ENCODE measurements around the gene QTRT2.

The QTRT2 gene

DNA sequence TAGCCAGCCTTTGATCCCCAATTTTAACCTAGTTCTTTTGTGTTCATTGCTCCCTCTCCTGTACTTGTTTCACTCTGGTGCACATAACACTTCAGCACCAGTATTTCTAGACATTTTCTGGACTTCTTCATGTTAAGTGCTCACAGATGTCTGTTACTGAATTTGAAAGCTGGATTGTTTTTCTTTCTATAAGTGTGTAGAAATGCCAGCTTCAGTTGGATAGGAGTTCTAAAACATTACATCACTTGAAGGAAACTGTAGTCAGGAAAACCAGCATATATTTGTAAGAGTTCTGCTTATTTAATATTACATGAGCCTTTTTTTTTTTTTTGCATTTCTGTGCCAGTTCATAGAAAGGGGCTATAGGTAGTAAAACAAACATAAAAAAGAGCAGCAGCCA, 21.6 kb downstream of the QTRT2 start:
- no peak for DNase-seq (ENCODE audit: low read depth in 3 of 3)

DNA sequence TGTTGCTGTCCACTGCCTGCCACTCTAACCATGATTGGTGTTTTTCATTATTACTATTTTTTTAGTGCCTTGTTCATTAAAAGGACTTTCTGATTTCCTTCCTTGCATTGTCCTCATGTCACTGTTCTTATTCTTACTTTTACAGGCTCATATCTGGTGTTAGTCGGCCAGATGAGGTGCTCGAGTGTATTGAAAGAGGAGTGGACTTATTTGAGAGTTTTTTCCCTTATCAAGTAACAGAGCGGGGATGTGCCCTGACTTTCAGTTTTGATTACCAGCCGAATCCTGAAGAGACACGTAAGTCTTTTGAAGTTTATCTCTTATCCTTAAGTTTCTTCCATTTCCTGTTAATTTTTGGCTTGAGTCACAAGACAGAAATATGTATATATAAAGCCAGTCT, 23.2 kb downstream of the QTRT2 start:
- DNase-seq (ENCODE audit: low read depth in 3 of 3) = no peak

- no peak for DNase-seq (ENCODE audit: low read depth in 3 of 3)
Observed at GRCh38 chr3:114080201-114080600, 23.7 kb downstream of the QTRT2 start.

DNA sequence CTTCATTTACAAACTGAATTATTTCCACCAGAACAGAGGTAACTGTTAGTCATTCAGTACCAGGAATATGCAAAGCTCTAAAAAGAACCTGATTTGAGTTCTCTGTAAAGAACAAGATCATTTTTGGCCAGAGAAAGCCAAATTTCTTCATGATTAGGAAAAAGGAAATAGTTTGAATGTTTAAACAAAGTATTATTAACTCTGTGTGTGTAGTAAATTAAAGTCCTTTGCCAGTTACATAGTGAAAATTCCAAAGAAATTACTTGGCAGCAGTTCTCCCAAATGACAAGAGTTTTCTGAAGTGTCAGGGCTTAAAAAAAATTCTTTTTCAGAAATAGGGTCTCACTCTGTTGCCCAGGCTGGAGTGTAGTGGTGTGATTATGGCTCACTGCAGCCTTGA, 24.5 kb downstream of the QTRT2 start:
- no peak for DNase-seq (ENCODE audit: low read depth in 3 of 3)

DNA sequence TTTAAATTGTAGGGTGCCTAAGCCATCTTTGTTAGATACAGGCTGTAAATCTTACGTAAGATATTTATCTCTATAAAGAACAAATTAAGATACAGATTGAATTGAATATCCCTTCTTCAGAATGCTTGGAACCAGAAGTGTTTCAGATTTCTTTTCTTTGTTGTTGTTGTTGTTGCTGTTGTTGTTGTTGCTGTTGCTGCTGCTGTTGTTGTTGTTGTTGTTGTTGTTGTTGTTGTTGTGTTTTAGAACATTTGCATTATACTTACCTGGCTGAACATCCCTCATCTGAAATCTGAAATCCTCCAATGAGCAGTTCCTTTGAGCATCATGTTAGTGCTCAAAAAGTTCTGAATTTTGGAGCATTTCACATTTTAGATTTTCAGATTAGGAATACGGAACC, 26.6 kb downstream of the QTRT2 start:
- no peak for DNase-seq (ENCODE audit: low read depth in 3 of 3)

DNA sequence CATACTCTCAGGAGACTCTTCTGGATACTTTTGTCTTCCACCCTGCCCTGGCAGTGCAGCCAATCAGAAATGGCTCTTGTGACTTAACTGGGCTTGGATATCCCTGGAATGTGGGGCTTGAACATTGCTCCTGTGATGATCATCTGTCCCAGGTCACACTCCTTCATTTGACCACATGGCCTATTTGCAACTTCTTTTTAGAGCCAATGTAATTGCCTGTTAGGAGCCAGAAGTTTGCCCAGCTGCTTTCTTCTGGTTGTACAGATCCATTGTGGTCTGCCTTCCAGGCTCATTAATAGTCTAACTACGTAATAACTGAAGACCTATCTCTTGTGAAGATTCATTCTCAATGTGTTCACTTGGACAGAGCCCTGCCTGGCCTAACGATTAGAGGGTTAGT, 29.8 kb downstream of the QTRT2 start:
- DNase-seq (ENCODE audit: low read depth in 3 of 3) = no peak

GRCh38 chr3:114089675-114090074, 33.1 kb downstream of the QTRT2 start:
- DNase-seq (ENCODE audit: low read depth in 3 of 3) = no peak

- no peak for DNase-seq (ENCODE audit: low read depth in 3 of 3)
Observed at GRCh38 chr3:114092151-114093015, 35.8 kb downstream of the QTRT2 start.

DNA sequence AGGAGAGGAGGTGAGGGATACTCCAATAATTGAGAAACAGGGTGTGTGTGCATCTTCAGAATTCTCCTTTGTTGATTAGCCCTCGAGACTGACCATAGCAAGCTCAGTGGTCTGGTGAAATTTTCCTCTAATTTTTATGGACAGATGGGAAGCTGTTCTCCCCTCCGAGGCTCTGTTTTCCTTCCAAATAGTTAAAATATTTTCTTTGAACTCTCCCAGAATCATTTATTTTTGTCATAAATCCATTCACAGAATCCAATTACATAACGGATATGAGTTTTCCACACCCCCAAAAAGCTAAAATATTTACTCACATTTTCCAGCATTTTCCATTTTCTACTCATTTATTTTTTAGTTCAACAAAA, 36.5 kb downstream of the QTRT2 start:
- DNase-seq (ENCODE audit: low read depth in 3 of 3) = no peak

GRCh38 chr3:114093596-114093995, 37.1 kb downstream of the QTRT2 start:
- DNase-seq (ENCODE audit: low read depth in 3 of 3) = no peak

GRCh38 chr3:114095796-114096195, 39.3 kb downstream of the QTRT2 start:
- no peak for DNase-seq (ENCODE audit: low read depth in 3 of 3)

- no peak for DNase-seq (ENCODE audit: low read depth in 3 of 3)
Observed at GRCh38 chr3:114101101-114101500, 44.6 kb downstream of the QTRT2 start.

GRCh38 chr3:114103181-114103580, 46.6 kb downstream of the QTRT2 start:
- no peak for DNase-seq (ENCODE audit: low read depth in 3 of 3)

- DNase-seq (ENCODE audit: low read depth in 3 of 3) = no peak
Observed at GRCh38 chr3:114103858-114104257, 47.3 kb downstream of the QTRT2 start.

DNA sequence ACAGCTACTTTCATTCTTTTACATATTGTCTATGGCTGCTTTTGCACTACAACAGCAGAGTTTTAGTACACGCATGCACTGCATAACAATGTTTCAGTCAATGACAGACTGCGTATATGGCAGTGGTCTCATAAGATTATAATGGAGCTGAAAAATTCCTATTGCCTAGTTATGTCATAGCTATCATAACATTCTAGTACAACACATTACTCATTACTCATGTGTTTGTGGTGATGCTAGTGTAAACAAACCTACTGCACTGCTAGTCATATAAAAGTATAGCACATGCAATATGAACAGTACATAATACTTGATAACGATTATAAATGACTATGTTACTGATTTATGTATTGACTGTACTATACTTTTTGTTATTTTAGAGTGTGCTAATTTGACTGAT, 47.9 kb downstream of the QTRT2 start:
- no peak for DNase-seq (ENCODE audit: low read depth in 3 of 3)

DNA sequence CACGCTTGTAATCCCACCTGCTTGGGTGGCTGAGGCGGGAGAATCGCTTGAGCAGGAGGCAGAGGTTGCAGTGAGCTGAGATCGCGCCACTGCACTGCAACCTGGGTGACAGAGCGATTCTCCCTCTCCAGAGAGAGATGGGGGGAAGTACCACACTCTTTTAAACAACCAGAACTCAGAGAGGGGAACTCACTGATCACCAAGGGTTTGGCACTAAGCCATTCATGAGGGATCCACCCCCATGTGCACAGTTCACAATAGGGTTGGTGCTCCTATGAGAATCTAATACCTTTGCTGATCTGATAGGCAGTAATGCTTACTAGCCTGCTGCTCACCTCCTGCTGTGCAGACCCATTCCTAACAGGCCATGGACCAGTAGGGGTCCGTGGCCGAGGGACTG, 51.6 kb downstream of the QTRT2 start:
- DNase-seq (ENCODE audit: low read depth in 3 of 3) = no peak

GRCh38 chr3:114110439-114110838, 53.9 kb downstream of the QTRT2 start:
- DNase-seq (ENCODE audit: low read depth in 3 of 3) = no peak

GRCh38 chr3:114111060-114111770, 54.7 kb downstream of the QTRT2 start:
- DNase-seq (ENCODE audit: low read depth in 3 of 3) = no peak

GRCh38 chr3:114112696-114113095, 56.2 kb downstream of the QTRT2 start:
- no peak for DNase-seq (ENCODE audit: low read depth in 3 of 3)

DNA sequence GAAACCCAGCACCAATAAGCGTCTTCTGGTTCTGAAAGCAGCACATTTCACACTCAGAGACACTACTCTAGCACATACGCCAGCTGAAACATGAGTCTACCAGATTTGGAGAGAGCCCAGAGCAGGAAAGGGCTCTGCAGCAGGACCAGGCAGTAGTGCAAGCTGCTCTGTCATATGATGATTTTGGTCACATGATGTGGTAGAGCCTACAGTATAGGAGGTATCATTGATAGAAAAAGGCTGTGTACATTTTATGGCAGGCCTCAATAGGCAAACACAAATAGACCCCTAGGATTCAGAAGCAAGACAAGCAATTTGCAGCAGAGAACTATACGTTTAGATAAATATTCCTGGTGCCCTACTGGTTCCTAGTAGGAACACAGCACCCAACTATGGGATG, 58.2 kb downstream of the QTRT2 start:
- DNase-seq (ENCODE audit: low read depth in 3 of 3) = no peak

DNA sequence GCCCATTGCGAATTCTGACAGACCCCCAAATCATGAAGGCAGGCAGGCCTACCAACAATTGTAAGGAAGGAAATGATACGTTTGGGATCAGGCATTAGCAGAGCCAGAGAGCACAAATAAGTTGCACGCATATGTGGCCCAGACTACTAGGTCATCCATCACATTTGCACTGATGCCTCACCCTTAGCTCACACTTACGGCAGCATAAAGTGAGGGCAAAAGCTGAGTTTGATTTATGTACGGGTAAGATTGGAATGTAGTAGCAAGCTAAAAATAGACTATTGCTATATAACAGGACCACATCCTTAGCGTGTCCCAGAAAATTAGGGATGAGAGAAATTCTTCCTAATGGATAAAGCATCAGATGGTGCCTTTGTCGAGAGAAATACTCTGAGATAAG, 58.6 kb downstream of the QTRT2 start:
- DNase-seq (ENCODE audit: low read depth in 3 of 3) = no peak

DNA sequence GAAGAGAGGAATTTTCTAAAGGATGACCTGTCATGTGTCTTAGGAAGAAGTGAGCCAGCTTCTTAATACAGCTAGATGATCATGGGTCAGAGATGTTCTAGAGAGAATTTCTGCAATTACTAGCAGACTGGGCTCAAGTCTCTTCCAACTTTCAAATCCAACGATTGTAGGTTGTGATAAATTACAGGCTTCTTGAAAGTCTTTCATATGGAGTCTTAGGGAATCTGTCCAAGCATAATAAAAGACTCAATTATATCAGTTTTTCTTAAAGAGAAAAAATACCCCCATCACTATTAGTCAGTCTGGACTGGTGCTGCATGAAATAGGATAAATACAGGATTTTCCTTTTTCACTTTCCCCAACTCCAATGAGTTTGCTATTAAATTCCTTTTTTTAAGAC, 63.2 kb downstream of the QTRT2 start:
- DNase-seq (ENCODE audit: low read depth in 3 of 3) = no peak

GRCh38 chr3:114120211-114120610, 63.7 kb downstream of the QTRT2 start:
- DNase-seq (ENCODE audit: low read depth in 3 of 3) = no peak

All from stimulated activated CD4-positive, alpha-beta T cell treated with anti-CD3 and anti-CD28 coated beads, TNF-alpha, amount 100 ng/mL, for 4 hours (primary cell).